Natural killer cell (primary cell): ENCODE measurements around the gene SARNP. TPM values are rescaled to one million over a fixed set of nuclear protein-coding genes. Genes with fewer than 3 reads are reported as not detected.

Experiments
- ATAC-seq, 3 donors: fragments of 150-1000 bp in 2 of 3; fragments of 200-7000 bp in 1 of 3; cut with Tn5 transposase; 1 replicate in 1 of 3; 2 replicates in 2 of 3; pipeline ENCODE4 v1.10.0; 2021; ENCODE audit warnings: mild to moderate bottlenecking in 2 of 3, moderate library complexity in 2 of 3
- DNase-seq, 2 donors: peaks; one replicate each; pipeline versions ENCODE4 v3.0.0 to v3.0.0-alpha.2; 2013 to 2021; ENCODE audit warnings: mixed read lengths in 1 of 2
- H3K27ac ChIP-seq: one replicate; pipeline ENCODE4 v1.5.1; 2013; ENCODE audit warnings: mild to moderate bottlenecking, low read length
- H3K27me3 ChIP-seq: one replicate; pipeline ENCODE4 v1.6.1; 2013; ENCODE audit warnings: low read length; ENCODE audit not compliant: control insufficient read depth, insufficient read depth
- H3K36me3 ChIP-seq: one replicate; pipeline ENCODE4 v1.6.1; 2013; ENCODE audit warnings: low read length; ENCODE audit not compliant: control insufficient read depth, insufficient read depth
- H3K4me1 ChIP-seq: one replicate; pipeline ENCODE4 v1.6.1; 2013; ENCODE audit warnings: low read length; ENCODE audit not compliant: control insufficient read depth, insufficient read depth
- H3K4me3 ChIP-seq: one replicate; pipeline ENCODE4 v1.5.1; 2013; ENCODE audit warnings: low read length
- H3K9me3 ChIP-seq: one replicate; pipeline ENCODE4 v1.6.1; 2013; ENCODE audit warnings: low read length; ENCODE audit not compliant: control insufficient read depth, insufficient read depth
- H3K27ac Mint-ChIP-seq, 2 donors: one replicate each; pipeline ENCODE4 v1.8.0; 2022; ENCODE audit warnings: mild to moderate bottlenecking in 2 of 2, mixed read lengths in 2 of 2, moderate library complexity in 1 of 2
- H3K27me3 Mint-ChIP-seq, 2 donors: one replicate each; pipeline ENCODE4 v1.8.0; 2022; ENCODE audit warnings: low read depth in 2 of 2, mixed read lengths in 2 of 2
- H3K36me3 Mint-ChIP-seq: one replicate; pipeline ENCODE4 v1.8.0; 2022; ENCODE audit warnings: mixed read lengths
- H3K4me1 Mint-ChIP-seq, 2 donors: one replicate each; pipeline ENCODE4 v1.8.0; 2022; ENCODE audit warnings: mixed read lengths in 2 of 2
- H3K4me3 Mint-ChIP-seq: one replicate; pipeline ENCODE4 v1.8.0; 2022; ENCODE audit warnings: mild to moderate bottlenecking, moderate library complexity, mixed read lengths
- H3K9me3 Mint-ChIP-seq, 2 donors: one replicate each; pipeline ENCODE4 v1.8.0; 2022; ENCODE audit warnings: mixed read lengths in 2 of 2
- WGBS: methylation state at CpG from one replicate; pipeline ENCODE4 v1.1.7; 2013; ENCODE audit warnings: missing lambda C conversion rate; ENCODE audit not compliant: insufficient coverage; 5-methylcytosine and 5-hydroxymethylcytosine counted together
- intact Hi-C: fragments of 100-400 bp; cut with micrococcal nuclease; formaldehyde crosslinking; loops from one replicate; pipeline ENCODE4 v1.14.2; 2022
- total RNA-seq, 4 donors: library from RNA; stranded (reverse); fragments of 120-200 nt in 1 of 4; gene quantifications; one replicate each; pipeline versions ENCODE4 v1.2.3 to v1.2.4, GENCODE V29; 2013 to 2022
- TF ChIP-seq, protein P1 (sequence below): fragments of 200-600 bp; IDR thresholded peaks from one replicate; pipeline ENCODE4 v1.8.0; 2022; ENCODE audit warnings: antibody characterized with exemption

Gene SARNP
- total RNA-seq, 3 donors from 2014 or later (not counting 1 experiment from before 2014, with no cell fraction given) = 50.5 to 57.0 (median 51.2) TPM

- Mint-ChIP-seq H3K27me3 (no peaks in the 10 kb centered on the region), H3K36me3 (no peaks in the 10 kb centered on the region), H3K4me1 (peaks cover 34 to 53% of the 10 kb centered on the region in 2 donors), H3K4me3 (no peak overlapping the region), H3K9me3 (no peaks in the 10 kb centered on the region), H3K27ac (peak overlapping the region in 1 of 2 donors; percentile 63)
- ATAC-seq = no peak
- no peak overlapping the region for H3K4me3 ChIP-seq
- TF ChIP-seq, protein P1, sequence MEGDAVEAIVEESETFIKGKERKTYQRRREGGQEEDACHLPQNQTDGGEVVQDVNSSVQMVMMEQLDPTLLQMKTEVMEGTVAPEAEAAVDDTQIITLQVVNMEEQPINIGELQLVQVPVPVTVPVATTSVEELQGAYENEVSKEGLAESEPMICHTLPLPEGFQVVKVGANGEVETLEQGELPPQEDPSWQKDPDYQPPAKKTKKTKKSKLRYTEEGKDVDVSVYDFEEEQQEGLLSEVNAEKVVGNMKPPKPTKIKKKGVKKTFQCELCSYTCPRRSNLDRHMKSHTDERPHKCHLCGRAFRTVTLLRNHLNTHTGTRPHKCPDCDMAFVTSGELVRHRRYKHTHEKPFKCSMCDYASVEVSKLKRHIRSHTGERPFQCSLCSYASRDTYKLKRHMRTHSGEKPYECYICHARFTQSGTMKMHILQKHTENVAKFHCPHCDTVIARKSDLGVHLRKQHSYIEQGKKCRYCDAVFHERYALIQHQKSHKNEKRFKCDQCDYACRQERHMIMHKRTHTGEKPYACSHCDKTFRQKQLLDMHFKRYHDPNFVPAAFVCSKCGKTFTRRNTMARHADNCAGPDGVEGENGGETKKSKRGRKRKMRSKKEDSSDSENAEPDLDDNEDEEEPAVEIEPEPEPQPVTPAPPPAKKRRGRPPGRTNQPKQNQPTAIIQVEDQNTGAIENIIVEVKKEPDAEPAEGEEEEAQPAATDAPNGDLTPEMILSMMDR = no peak
- intact Hi-C loops = loop anchor here (10.0 kb wide), 1 partner anchor 453 kb away; the partner anchor contains the start of gene SMARCC2
- no peaks in the 10 kb centered on the region for H3K27me3 ChIP-seq
- no peaks in the 10 kb centered on the region for H3K9me3 ChIP-seq
- DNase-seq = no peak
- 93% methylated on average over 4 of the region's 4 CpGs for WGBS
- H3K36me3 ChIP-seq = no peaks in the 10 kb centered on the region
- H3K4me1 ChIP-seq = peaks cover 54% of the 10 kb centered on the region
- H3K27ac ChIP-seq = peak overlapping the region; percentile 1
Measured at GRCh38 chr12:55732288-55732687, 85.2 kb downstream of the SARNP start.

DNA sequence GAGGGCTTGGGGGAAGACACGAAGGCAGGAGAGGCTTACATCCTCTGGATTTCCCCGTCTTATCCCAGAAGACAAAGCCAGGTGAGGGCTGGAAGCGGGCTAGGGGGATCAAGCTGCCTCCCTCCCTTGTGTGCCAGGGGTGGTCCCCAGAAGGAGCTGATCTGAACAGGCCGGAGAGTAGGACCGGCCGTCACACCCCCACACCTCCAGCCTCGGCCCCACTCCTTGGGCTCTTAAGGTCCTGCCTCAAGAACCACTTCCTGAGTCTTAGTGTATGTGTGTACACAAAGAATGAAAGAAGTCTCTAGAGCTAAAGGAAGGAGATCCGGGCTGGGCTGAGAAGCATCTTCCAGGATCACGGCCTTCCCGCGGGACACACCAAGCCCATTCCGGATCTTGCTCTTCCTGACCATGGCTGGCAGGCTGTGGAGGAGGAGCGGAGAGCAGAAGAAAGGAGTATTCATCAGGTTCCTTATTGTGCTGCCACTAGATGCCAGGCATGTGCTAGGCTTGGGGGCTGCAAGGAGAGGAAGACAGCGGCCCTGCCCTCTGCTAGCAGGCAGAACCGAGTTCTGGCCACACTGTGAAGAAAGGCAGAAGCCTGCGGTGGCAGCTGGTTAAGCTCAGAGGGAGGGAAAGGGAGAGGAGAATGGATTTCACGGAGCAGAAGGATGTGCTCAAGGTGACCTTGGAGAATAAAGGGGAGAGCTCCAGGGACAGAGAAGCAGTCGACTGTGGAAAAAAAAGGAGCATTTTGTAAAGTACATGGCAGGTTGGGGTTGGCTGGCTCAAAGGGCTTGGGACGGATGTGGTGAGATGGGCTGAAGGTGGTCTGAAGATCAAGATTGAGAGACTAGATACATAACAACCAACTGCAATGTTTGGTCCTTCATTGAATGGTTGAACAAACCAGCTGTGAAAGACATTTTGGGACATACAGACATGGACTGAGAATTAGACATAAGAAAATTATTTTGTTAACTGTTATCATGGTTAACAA is 87.4 kb downstream of the SARNP start:
- no peaks in the 10 kb centered on the region for H3K9me3 Mint-ChIP-seq
- WGBS = 1% methylated on average over 15 of the region's 19 CpGs
- Histone ChIP-seq H3K9me3 (no peaks in the 10 kb centered on the region), H3K4me1 (peaks cover 56% of the 10 kb centered on the region), H3K4me3 (peak overlapping the region; percentile 83), H3K27ac (peak overlapping the region; percentile 93), H3K36me3 (peaks cover 16% of the 10 kb centered on the region), H3K27me3 (no peaks in the 10 kb centered on the region)
- intact Hi-C loops = loop anchor here (1.0 to 10.0 kb wide), 3 partner anchors 8 to 455 kb away; partner anchors contain the start of genes DGKA and SMARCC2
- peaks cover 3% of the 10 kb centered on the region for H3K36me3 Mint-ChIP-seq
- no peaks in the 10 kb centered on the region for H3K27me3 Mint-ChIP-seq
- DNase-seq (peak; percentile 47 to 65), ATAC-seq (peak; percentile 35 to 61 (median 60))
- H3K4me1 Mint-ChIP-seq = peaks cover 34 to 59% of the 10 kb centered on the region in 2 donors
- peak overlapping the region; percentile 83 for H3K4me3 Mint-ChIP-seq
- TF ChIP-seq, protein P1 = no peak
- peak overlapping the region; percentile 82 to 95 for H3K27ac Mint-ChIP-seq

- Histone ChIP-seq H3K27ac (peak within 1 kb of the TSS; percentile 93), H3K27me3 (no peaks in the 10 kb centered on the region), H3K4me3 (peak within 1 kb of the TSS; percentile 83), H3K9me3 (no peaks in the 10 kb centered on the region), H3K36me3 (peaks cover 20% of the 10 kb centered on the region), H3K4me1 (peaks cover 65% of the 10 kb centered on the region)
- Mint-ChIP-seq H3K9me3 (no peaks in the 10 kb centered on the region), H3K36me3 (peaks cover 10% of the 10 kb centered on the region), H3K27me3 (no peaks in the 10 kb centered on the region), H3K27ac (peak within 1 kb of the TSS; percentile 82 to 95), H3K4me1 (peaks cover 43 to 66% of the 10 kb centered on the region in 2 donors), H3K4me3 (peak within 1 kb of the TSS; percentile 88)
- DNase-seq (peak; percentile 71), ATAC-seq (peak; percentile 66 to 78 (median 67))
- WGBS = 0% methylated on average over 61 of the region's 61 CpGs
- TF ChIP-seq, protein P1 = no peak
- intact Hi-C loops = loop anchor here (5.0 kb wide), 1 partner anchor 203 kb away; the partner anchor contains the start of gene DGKA
Measured at GRCh38 chr12:55728939-55729818, 88.3 kb downstream of the SARNP start, which contains the start of gene CD63. CD63 (minus strand) TSS chr12:55729009; CDS start chr12:55728341, 668 bp downstream.
